Liver (tissue), 9 donors: Measurements from ENCODE around the gene FSIP1. TPM values are rescaled to one million over a fixed set of nuclear protein-coding genes. Genes with fewer than 3 reads are reported as not detected.

ENCODE experiments used
- DNase-seq: peaks from one replicate; pipeline ENCODE4 v3.0.0-alpha.2; 2017; ENCODE audit warnings: low spot score
- H3K27ac ChIP-seq, 2 donors: one replicate each; pipeline ENCODE4 v1.7.0; 2013; ENCODE audit warnings: inconsistent platforms in 2 of 2, low read length in 2 of 2, control low read depth in 1 of 2, low read depth in 1 of 2, mild to moderate bottlenecking in 1 of 2
- H3K27me3 ChIP-seq, 4 donors: one replicate each; pipeline versions ENCODE4 v1.6.1 to v1.7.0; 2013; ENCODE audit warnings: low read length in 3 of 4, inconsistent platforms in 1 of 4, mild to moderate bottlenecking in 1 of 4, moderate library complexity in 1 of 4; ENCODE audit not compliant: control insufficient read depth in 4 of 4, insufficient read depth in 4 of 4
- H3K36me3 ChIP-seq, 4 donors: one replicate each; pipeline versions ENCODE4 v1.6.1 to v1.7.0; 2013; ENCODE audit warnings: low read length in 3 of 4, mild to moderate bottlenecking in 3 of 4, low read depth in 1 of 4, moderate library complexity in 1 of 4; ENCODE audit not compliant: control insufficient read depth in 4 of 4, insufficient read depth in 3 of 4
- H3K4me1 ChIP-seq, 4 donors: one replicate each; pipeline versions ENCODE4 v1.6.1 to v1.7.0; 2013; ENCODE audit warnings: low read length in 3 of 4, mild to moderate bottlenecking in 3 of 4, moderate library complexity in 1 of 4; ENCODE audit not compliant: control insufficient read depth in 4 of 4, insufficient read depth in 4 of 4
- H3K4me3 ChIP-seq, 3 donors: one replicate each; pipeline versions ENCODE4 v1.6.1 to v1.7.0; 2013; ENCODE audit warnings: low read length in 3 of 3, control low read depth in 1 of 3, low read depth in 1 of 3, mild to moderate bottlenecking in 1 of 3
- H3K9ac ChIP-seq, 2 donors: one replicate each; pipeline ENCODE4 v1.7.0; 2013; ENCODE audit warnings: low read length in 2 of 2, mild to moderate bottlenecking in 2 of 2, moderate library complexity in 2 of 2, control low read depth in 1 of 2, low read depth in 1 of 2
- H3K9me3 ChIP-seq, 4 donors: one replicate each; pipeline versions ENCODE4 v1.6.1 to v1.7.0; 2013; ENCODE audit warnings: low read length in 3 of 4; ENCODE audit not compliant: control insufficient read depth in 4 of 4
- ATF3 ChIP-seq: IDR thresholded peaks from 2 replicates; pipeline ENCODE4 v1.6.1; 2016; ENCODE audit warnings: antibody characterized with exemption
- CTCF ChIP-seq: fragments of 150-350 bp; IDR thresholded peaks from 2 replicates; pipeline ENCODE4 v1.5.1; 2017; ENCODE audit warnings: improper control_type of control experiment, low read depth, low read length; ENCODE audit not compliant: missing input control
- EGR1 ChIP-seq, 2 donors: IDR thresholded peaks; 2 replicates each; pipeline ENCODE4 v1.6.1; 2016 to 2018; ENCODE audit warnings: antibody characterized with exemption in 2 of 2, low read depth in 2 of 2
- FOXA1 ChIP-seq: IDR thresholded peaks from 2 replicates; pipeline ENCODE4 v1.6.1; 2016; ENCODE audit warnings: antibody characterized with exemption
- FOXA2 ChIP-seq: IDR thresholded peaks from 2 replicates; pipeline ENCODE4 v1.6.1; 2016; ENCODE audit warnings: antibody characterized with exemption
- GABPA ChIP-seq, 2 donors: IDR thresholded peaks in 1 of 2; conservative IDR thresholded peaks in 1 of 2; 2 replicates each; pipeline ENCODE4 v1.6.1; 2016; ENCODE audit warnings: antibody characterized with exemption in 2 of 2, mild to moderate bottlenecking in 1 of 2, moderate library complexity in 1 of 2
- HNF4A ChIP-seq, 2 donors: conservative IDR thresholded peaks; 2 replicates each; pipeline ENCODE4 v1.6.1; 2016; ENCODE audit warnings: antibody characterized with exemption in 2 of 2, mild to moderate bottlenecking in 2 of 2
- HNF4G ChIP-seq: IDR thresholded peaks from 2 replicates; pipeline ENCODE4 v1.6.1; 2016; ENCODE audit warnings: antibody characterized with exemption
- JUND ChIP-seq, 2 donors: IDR thresholded peaks; 2 replicates each; pipeline ENCODE4 v1.6.1; 2016; ENCODE audit warnings: antibody characterized with exemption in 2 of 2
- MAX ChIP-seq: IDR thresholded peaks from 2 replicates; pipeline ENCODE4 v1.6.1; 2016; ENCODE audit warnings: antibody characterized with exemption
- NR2F2 ChIP-seq: IDR thresholded peaks from 2 replicates; pipeline ENCODE4 v1.6.1; 2016; ENCODE audit warnings: antibody characterized with exemption
- RAD21 ChIP-seq, 2 donors: IDR thresholded peaks; 2 replicates each; pipeline ENCODE4 v1.6.1; 2016; ENCODE audit warnings: antibody characterized with exemption in 2 of 2, mild to moderate bottlenecking in 2 of 2
- REST ChIP-seq: IDR thresholded peaks from 2 replicates; pipeline ENCODE4 v1.6.1; 2016; ENCODE audit warnings: antibody characterized with exemption, mild to moderate bottlenecking
- RXRA ChIP-seq, 2 donors: IDR thresholded peaks; 2 replicates each; pipeline ENCODE4 v1.6.1; 2017 to 2018; ENCODE audit warnings: antibody characterized with exemption in 2 of 2, mild to moderate bottlenecking in 1 of 2
- SP1 ChIP-seq: IDR thresholded peaks from 2 replicates; pipeline ENCODE4 v1.6.1; 2018; ENCODE audit warnings: antibody characterized with exemption, mild to moderate bottlenecking
- TAF1 ChIP-seq: conservative IDR thresholded peaks from 2 replicates; pipeline ENCODE4 v1.6.1; 2016; ENCODE audit warnings: antibody characterized with exemption, mild to moderate bottlenecking
- YY1 ChIP-seq: IDR thresholded peaks from 2 replicates; pipeline ENCODE4 v1.6.1; 2016; ENCODE audit warnings: antibody characterized with exemption, mild to moderate bottlenecking
- ZBTB33 ChIP-seq: IDR thresholded peaks from 2 replicates; pipeline ENCODE4 v1.6.1; 2016; ENCODE audit warnings: antibody characterized with exemption
- WGBS: extraction: QIAGEN DNeasy Blood & Tissue Kit; methylation state at CpG from one replicate; pipeline ENCODE4 v1.1.7; 2013; 5-methylcytosine and 5-hydroxymethylcytosine counted together
- polyA plus RNA-seq, 2 donors: library from polyadenylated mRNA; stranded (reverse) in 1 of 2; unstranded in 1 of 2; fragments of 200-250 nt in 1 of 2; fragments of >200 nt in 1 of 2; fragmentation: Nextera tagmentation in 1 of 2; extraction: Ambion mirVana in 1 of 2; gene quantifications; one replicate each; pipeline versions ENCODE4 v1.2.1 to v1.2.3, GENCODE V29; 2013 to 2015
- total RNA-seq, 2 donors: library from RNA; depleted of rRNA; stranded (reverse); fragments of >200 nt; gene quantifications; one replicate each; pipeline ENCODE4 v1.2.3, GENCODE V29; 2014
- donor health status: healthy.
- donor health status: healthy.
- donor health status: healthy.
- donor health status: healthy.
- donor health status: healthy.

Gene FSIP1
- total and polyA plus RNA-seq, 4 donors = 0.05 to 0.29 (median 0.13) TPM

- Histone ChIP-seq H3K9ac (no peak overlapping the region), H3K4me3 (no peak overlapping the region), H3K36me3 (peaks cover 0 to 43% (median 18%) of the 10 kb centered on the region in 4 donors), H3K27me3 (no peaks in the 10 kb centered on the region), H3K9me3 (no peaks in the 10 kb centered on the region), H3K27ac (no peak overlapping the region), H3K4me1 (no peaks in the 10 kb centered on the region)
- 77% methylated on average over 5 of the region's 5 CpGs for WGBS
- DNase-seq = no peak
- TF ChIP-seq HNF4G (no peak), HNF4A (conservative IDR thresholded peaks at IDR 0.05) (no peak), NR2F2 (no peak), SP1 (no peak), JUND (IDR thresholded peaks at IDR 0.05) (no peak), ATF3 (no peak), CTCF (no peak), TAF1 (no peak), MAX (no peak), GABPA (IDR thresholded peaks at IDR 0.05 in 1 of 2, conservative IDR thresholded peaks at IDR 0.05 in 1 of 2) (no peak), FOXA1 (no peak), REST (no peak), EGR1 (IDR thresholded peaks at IDR 0.05; ENCODE audit: low read depth in 2 of 2) (no peak), FOXA2 (no peak), YY1 (no peak), RXRA (IDR thresholded peaks at IDR 0.05) (no peak), ZBTB33 (no peak), RAD21 (IDR thresholded peaks at IDR 0.05) (no peak)
These were observed 186.1 kb downstream of the FSIP1 start for GRCh38 chr15:39596358-39597051.
